Heart right ventricle (tissue), 16 donors: ENCODE measurements around the gene SLC29A4. TPM values are rescaled to one million over a fixed set of nuclear protein-coding genes. Genes with fewer than 3 reads are reported as not detected.

Experiments used
- ATAC-seq, 8 donors: fragments of 200-7000 bp; cut with Tn5 transposase; one replicate each; pipeline ENCODE4 v1.9.1; 2020; ENCODE audit warnings: mild to moderate bottlenecking in 8 of 8, moderate library complexity in 8 of 8, moderate number of reproducible peaks in 1 of 8
- DNase-seq, 2 donors: peaks; one replicate each; pipeline ENCODE4 v3.0.0-alpha.2; 2020
- H3K27ac ChIP-seq, 10 donors: fragments of 200-600 bp; sonication (generic) in 2 of 10; one replicate each; pipeline versions ENCODE4 v1.5.0 to v1.8.0; 2020 to 2022; ENCODE audit warnings: mild to moderate bottlenecking in 3 of 10
- H3K27me3 ChIP-seq, 7 donors: fragments of 200-600 bp; one replicate each; pipeline ENCODE4 v1.8.0; 2021 to 2022; ENCODE audit warnings: mild to moderate bottlenecking in 2 of 7
- H3K36me3 ChIP-seq, 9 donors: fragments of 200-600 bp; sonication (generic) in 1 of 9; one replicate each; pipeline versions ENCODE4 v1.5.0 to v1.8.0; 2020 to 2022; ENCODE audit warnings: mild to moderate bottlenecking in 2 of 9
- H3K4me1 ChIP-seq, 9 donors: fragments of 200-600 bp; sonication (generic) in 1 of 9; one replicate each; pipeline versions ENCODE4 v1.5.0 to v1.8.0; 2020 to 2022; ENCODE audit warnings: mild to moderate bottlenecking in 4 of 9
- H3K4me3 ChIP-seq, 10 donors: fragments of 200-600 bp; sonication (generic) in 2 of 10; one replicate each; pipeline versions ENCODE4 v1.5.0 to v1.8.0; 2020 to 2022; ENCODE audit warnings: mild to moderate bottlenecking in 7 of 10, moderate library complexity in 2 of 10
- H3K9me3 ChIP-seq, 11 donors: fragments of 200-600 bp in 10 of 11; sonication (generic) in 2 of 11; one replicate each; pipeline versions ENCODE4 v1.5.0 to v1.8.0; 2013 to 2022; ENCODE audit warnings: mild to moderate bottlenecking in 2 of 11, control low read depth in 1 of 11, moderate library complexity in 1 of 11
- CTCF ChIP-seq, 9 donors: fragments of 200-600 bp; sonication (generic) in 2 of 9; IDR thresholded peaks; one replicate each; pipeline versions ENCODE4 v1.5.0 to v1.8.0; 2021 to 2022; ENCODE audit warnings: antibody characterized with exemption in 9 of 9, mild to moderate bottlenecking in 5 of 9, moderate library complexity in 1 of 9
- WGBS, 2 donors: extraction: QIAGEN DNeasy Blood & Tissue Kit; methylation state at CpG; one replicate each; pipeline ENCODE4 v1.1.7; 2013; ENCODE audit warnings: inconsistent platforms in 1 of 2; 5-methylcytosine and 5-hydroxymethylcytosine counted together
- intact Hi-C, 10 donors: fragments of 100-400 bp; cut with DNase I; formaldehyde crosslinking; loops; one replicate each; pipeline versions ENCODE4 v1.11.1 to v1.14.2; 2022
- polyA plus RNA-seq, 2 donors: library from polyadenylated mRNA; stranded (reverse); fragments of 200-250 nt; gene quantifications; one replicate each; pipeline ENCODE4 v1.2.3, GENCODE V29; 2013
- total RNA-seq, 10 donors: library from RNA; stranded (reverse); fragmentation: NEBNext Ultra II Directional in 3 of 10; extraction: Animal tissue kit (Norgen Biotek cat#: 25700) in 3 of 10; gene quantifications; one replicate each; pipeline versions ENCODE4 v1.2.1 to v1.2.4, GENCODE V29; 2021 to 2023
- donor health status: Arrhythmogenic right ventricular cardiomyopathy.
- donor health status: ischemic (EF 13 %, LVEDD 7.1; RV severe dilation, severe dysfunction).
- donor health status: healthy with polysubstance abuse.
- donor health status: DM: no; HTN: yes; CAD: no.
- donor health status: DM: no; HTN: no; CAD: no.
- donor health status: ischemic (EF 25% LVEDD 6.9; RV normal size, moderate dysfunction).
- donor health status: ischemic (EF 25% LVEDD 5.7; RV mildly dilated, moderate dysfunction).
- donor health status: healthy.
- donor health status: DM: yes; HTN: yes; CAD: no.
- donor health status: Ischemic cardiomyopathy.
- donor health status: ischemic (EF 35%, LVEDD 5.7; RV mildly dilated, moderate dysfunction).
- donor health status: nonischemic (EF 11% LVEDD 7.7; RV severe dilation, severe dysfunction).
- donor health status: DM: yes; HTN: yes; CAD: no.
- donor health status: PGD.
- donor health status: ischemic (EF 29% LVEDD 5.4; RV normal size, mild dysfunction).
- donor health status: nonischemic (EF 23%, LVEDD 6.1; RV moderate dilation, normal function).

The SLC29A4 gene
- total and polyA plus RNA-seq, 12 donors: 0.94 to 5.3 (median 2.1) TPM

DNA sequence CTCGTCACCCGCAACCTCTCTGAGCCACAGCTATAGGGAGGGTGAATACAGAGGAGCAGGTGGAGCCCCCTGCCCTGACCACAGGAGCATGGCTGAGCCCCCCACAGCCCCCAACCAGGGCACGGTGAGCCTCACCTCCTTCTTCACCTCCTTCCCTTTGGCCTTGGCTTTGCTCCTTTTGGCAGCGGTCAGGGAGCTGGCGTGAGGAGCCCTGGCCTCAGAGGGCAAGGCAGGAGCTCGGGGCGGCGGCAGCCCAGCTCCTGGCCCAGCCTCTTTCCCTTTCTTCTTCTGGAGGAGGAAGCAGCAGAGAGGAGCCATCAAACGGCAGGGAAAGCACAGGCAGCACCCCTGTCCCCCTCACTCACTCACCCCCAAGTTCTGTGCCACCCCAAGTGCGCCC lies 42.2 kb downstream of the SLC29A4 start:
- Histone ChIP-seq H3K27ac (no peak overlapping the region), H3K36me3 (peaks cover 0 to 97% (median 35%) of the 10 kb centered on the region in 9 donors), H3K4me1 (peaks cover 0 to 9% (median 0%) of the 10 kb centered on the region in 9 donors), H3K4me3 (no peak overlapping the region), H3K9me3 (no peaks in the 10 kb centered on the region), H3K27me3 (no peaks in the 10 kb centered on the region)
- intact Hi-C loops: no loop called here
- no peak for ATAC-seq
- 93 to 95% methylated on average over 10 of the region's 10 CpGs for WGBS, 2 donors
- no peak for TF ChIP-seq CTCF (IDR thresholded peaks at IDR 0.05)
- DNase-seq: no peak

- 95 to 100% methylated on average over 3 of the region's 3 CpGs for WGBS, 2 donors
- no peak for DNase-seq
- Histone ChIP-seq H3K4me3 (no peak overlapping the region), H3K27me3 (no peaks in the 10 kb centered on the region), H3K9me3 (no peaks in the 10 kb centered on the region), H3K27ac (no peak overlapping the region), H3K36me3 (peaks cover 0 to 97% (median 29%) of the 10 kb centered on the region in 9 donors), H3K4me1 (peaks cover 0 to 12% (median 0%) of the 10 kb centered on the region in 9 donors)
- intact Hi-C loops: loop anchor here in 1 of 10 donors (10.0 kb wide), 1 partner anchor 95 kb away; no protein-coding TSS in a partner anchor
- no peak for ATAC-seq
- TF ChIP-seq CTCF (IDR thresholded peaks at IDR 0.05): no peak
These were observed 47.5 kb downstream of the SLC29A4 start for GRCh38 chr7:5330288-5330687.

GRCh38 chr7:5332579-5332978 lies 49.8 kb downstream of the SLC29A4 start:
- peaks cover 0 to 100% (median 50%) of the 10 kb centered on the region in 9 donors for H3K36me3 ChIP-seq
- ATAC-seq: peak in 1 of 8 donors; percentile 16

More at GRCh38 chr7:5332579-5332978, 49.8 kb downstream of the SLC29A4 start:
- Histone ChIP-seq H3K4me1 (peaks cover 0 to 12% (median 0%) of the 10 kb centered on the region in 9 donors), H3K4me3 (no peak overlapping the region), H3K27ac (no peak overlapping the region), H3K27me3 (no peaks in the 10 kb centered on the region), H3K9me3 (peaks cover 0 to 19% (median 13%) of the 10 kb centered on the region in 11 donors)
- no peak for DNase-seq
- WGBS, 2 donors: 91 to 92% methylated on average over 32 to 43 of the region's 43 CpGs
- intact Hi-C loops: loop anchor here in 1 of 10 donors (10.0 kb wide), 1 partner anchor 98 kb away; no protein-coding TSS in a partner anchor
- TF ChIP-seq CTCF (IDR thresholded peaks at IDR 0.05): no peak
